OCI-LY3 (cell line): Measurements from ENCODE around the gene ATF4.

ENCODE experiments used
- H2AFZ ChIP-seq: fragments of 200-600, 300-600 bp; shearing (Covaris generic); 2 replicates; pipeline ENCODE4 v1.6.0; 2014; ENCODE audit warnings: antibody characterized with exemption, low read depth, low read length
- H3K27ac ChIP-seq: fragments of 200-600, 300-600 bp; sonication (generic); 2 replicates; pipeline ENCODE4 v1.5.1; 2014; ENCODE audit warnings: mild to moderate bottlenecking, low read length, moderate library complexity, mixed read lengths
- H3K27me3 ChIP-seq: fragments of 200-600, 300-600 bp; sonication (generic); 2 replicates; pipeline ENCODE4 v1.6.1; 2014; ENCODE audit warnings: low read depth, low read length, mixed read lengths
- H3K36me3 ChIP-seq: fragments of 200-600, 300-600 bp; sonication (generic); replicated peaks from 2 replicates; pipeline ENCODE3; 2014; ENCODE audit warnings: low read depth, low read length, mixed read lengths
- H3K4me1 ChIP-seq: fragments of 300-600, 200-600 bp; sonication (generic); 2 replicates; pipeline ENCODE4 v1.6.1; 2014; ENCODE audit warnings: low read length, mixed read lengths
- H3K4me2 ChIP-seq: fragments of 200-600, 300-600 bp; sonication (generic); 2 replicates; pipeline ENCODE4 v1.6.1; 2014; ENCODE audit warnings: low read length, mixed read lengths
- H3K4me3 ChIP-seq: fragments of 300-600, 200-600 bp; sonication (generic); 2 replicates; pipeline ENCODE4 v1.5.1; 2014; ENCODE audit warnings: antibody characterized with exemption, mild to moderate bottlenecking, low read length, moderate library complexity
- H3K79me2 ChIP-seq: fragments of 300-600, 200-600 bp; shearing (Covaris generic); 2 replicates; pipeline ENCODE4 v1.6.1; 2014; ENCODE audit warnings: mild to moderate bottlenecking, low read length, mixed read lengths
- H3K9ac ChIP-seq: fragments of 300-600, 200-600 bp; shearing (Covaris generic); 2 replicates; pipeline ENCODE4 v1.6.0; 2014; ENCODE audit warnings: mild to moderate bottlenecking, low read length, moderate library complexity
- H3K9me3 ChIP-seq: fragments of 200-600, 300-600 bp; shearing (Covaris generic); 2 replicates; pipeline ENCODE4 v1.6.1; 2014; ENCODE audit warnings: low read length, mixed read lengths; ENCODE audit not compliant: insufficient read depth
- H4K20me1 ChIP-seq: fragments of 200-600, 300-600 bp; sonication (generic); 2 replicates; pipeline ENCODE4 v1.6.1; 2016; ENCODE audit warnings: low read length, mixed read lengths; ENCODE audit not compliant: insufficient read depth
- CTCF ChIP-seq: fragments of 200-600, 300-600 bp; sonication (generic); IDR thresholded peaks from 2 replicates; pipeline ENCODE4 v1.5.1; 2014; ENCODE audit warnings: antibody characterized with exemption, low read length, low read depth
- EZH2phosphoT487 ChIP-seq: fragments of 200-600 bp; shearing (Covaris generic); IDR thresholded peaks from 2 replicates; pipeline ENCODE4 v1.6.1; 2018; ENCODE audit warnings: antibody characterized with exemption, mixed run types, low read depth

The ATF4 gene

GRCh38 chr22:39480557-39480956 lies 39.8 kb upstream of the ATF4 start:
- Histone ChIP-seq H4K20me1 (peaks cover 96% of the 10 kb centered on the region), H3K4me3 (no peak overlapping the region), H3K27ac (no peak overlapping the region), H3K79me2 (peaks cover 96% of the 10 kb centered on the region), H3K9me3 (no peaks in the 10 kb centered on the region), H3K36me3 (peaks cover 77% of the 10 kb centered on the region), H2AFZ (no peak overlapping the region), H3K9ac (no peak overlapping the region), H3K27me3 (no peaks in the 10 kb centered on the region), H3K4me1 (no peaks in the 10 kb centered on the region), H3K4me2 (no peak overlapping the region)
- TF ChIP-seq EZH2phosphoT487, result no peak
- TF ChIP-seq CTCF, result no peak

GRCh38 chr22:39481054-39481453 lies 39.3 kb upstream of the ATF4 start:
- Histone ChIP-seq H3K79me2 (peaks cover 91% of the 10 kb centered on the region), H3K9ac (no peak overlapping the region), H2AFZ (no peak overlapping the region), H3K9me3 (no peaks in the 10 kb centered on the region), H3K36me3 (peaks cover 77% of the 10 kb centered on the region), H3K27ac (no peak overlapping the region), H3K27me3 (no peaks in the 10 kb centered on the region), H3K4me1 (no peaks in the 10 kb centered on the region), H3K4me2 (no peak overlapping the region), H4K20me1 (peaks cover 93% of the 10 kb centered on the region), H3K4me3 (no peak overlapping the region)
- no peak for TF ChIP-seq EZH2phosphoT487
- TF ChIP-seq CTCF, result no peak

- Histone ChIP-seq H3K9ac (no peak overlapping the region), H3K4me3 (no peak overlapping the region), H3K4me2 (no peak overlapping the region), H3K36me3 (peaks cover 74% of the 10 kb centered on the region), H3K4me1 (no peaks in the 10 kb centered on the region), H4K20me1 (peaks cover 93% of the 10 kb centered on the region), H2AFZ (no peak overlapping the region), H3K27ac (no peak overlapping the region), H3K79me2 (peaks cover 86% of the 10 kb centered on the region), H3K27me3 (no peaks in the 10 kb centered on the region), H3K9me3 (no peaks in the 10 kb centered on the region)
- TF ChIP-seq EZH2phosphoT487, result no peak
- no peak for TF ChIP-seq CTCF
Observed at GRCh38 chr22:39481595-39481994, 38.8 kb upstream of the ATF4 start.

- no peak overlapping the region for H3K4me3 ChIP-seq
- no peak overlapping the region for H3K27ac ChIP-seq
- no peaks in the 10 kb centered on the region for H3K27me3 ChIP-seq
- no peaks in the 10 kb centered on the region for H3K9me3 ChIP-seq
- no peak overlapping the region for H2AFZ ChIP-seq
- H3K9ac ChIP-seq, result no peak overlapping the region
- H3K4me1 ChIP-seq, result no peaks in the 10 kb centered on the region
- no peak overlapping the region for H3K4me2 ChIP-seq
- TF ChIP-seq EZH2phosphoT487 (no peak), CTCF (no peak)
- H3K79me2 ChIP-seq, result peaks cover 83% of the 10 kb centered on the region
- peaks cover 89% of the 10 kb centered on the region for H4K20me1 ChIP-seq
- H3K36me3 ChIP-seq, result peaks cover 69% of the 10 kb centered on the region
Observed at GRCh38 chr22:39482768-39483167, 37.6 kb upstream of the ATF4 start.
